Umbilical cord (tissue), 2 donors: Measurements from ENCODE around the gene GDA. TPM values are rescaled to one million over a fixed set of nuclear protein-coding genes. Genes with fewer than 3 reads are reported as not detected.
"Not testable (repeated sequence)": the region's sequence is repeated elsewhere in the genome, so short reads cannot be mapped to it uniquely, and the experiment has no call there.

Source experiments
- DNase-seq: peaks from one replicate; pipeline ENCODE4 v3.0.0-alpha.2; 2015; ENCODE audit warnings: low spot score
- total RNA-seq: library from RNA; depleted of rRNA; stranded (reverse); fragments of >200 nt; gene quantifications from one replicate; pipeline ENCODE4 v1.2.3, GENCODE V29; 2014; ENCODE audit warnings: low replicate concordance; ENCODE audit not compliant: insufficient read depth

GDA gene
- total RNA-seq, 1 donor from 2014 or later, result 6.0 TPM

GRCh38 chr9:72276429-72276828 is 127.2 kb downstream of the GDA start:
- no peak for DNase-seq

- DNase-seq, result no peak
Observed at GRCh38 chr9:72278959-72279358, 129.7 kb downstream of the GDA start.

GRCh38 chr9:72280913-72281500 is 131.8 kb downstream of the GDA start:
- DNase-seq, result peak; percentile 72

GRCh38 chr9:72289401-72289800 is 140.2 kb downstream of the GDA start:
- no peak for DNase-seq

- DNase-seq, result no peak
Observed at GRCh38 chr9:72290311-72290710, 141.1 kb downstream of the GDA start.

GRCh38 chr9:72291576-72291975 is 142.3 kb downstream of the GDA start:
- not testable (repeated sequence) for DNase-seq

- peak; percentile 75 for DNase-seq
Observed at GRCh38 chr9:72292256-72292682, 143.0 kb downstream of the GDA start.

- DNase-seq, result peak; percentile 92
Observed at GRCh38 chr9:72292874-72293607, 143.8 kb downstream of the GDA start.

- peak; percentile 58 for DNase-seq
Observed at GRCh38 chr9:72294936-72295335, 145.7 kb downstream of the GDA start.

- DNase-seq, result no peak
Observed at GRCh38 chr9:72297516-72297915, 148.3 kb downstream of the GDA start.

- DNase-seq, result no peak
Observed at GRCh38 chr9:72299017-72299603, 149.9 kb downstream of the GDA start.

GRCh38 chr9:72300873-72301272 is 151.6 kb downstream of the GDA start:
- no peak for DNase-seq

Other genes with a start within 250 kb of the GDA start
- gene ABHD17B, start 238.2 kb upstream of the GDA start, total RNA-seq, result 64.3 TPM
- gene C9orf85, start 237.8 kb upstream of the GDA start, total RNA-seq, result 33.7 TPM
- gene C9orf57, start 88.8 kb upstream of the GDA start, total RNA-seq, result not detected
- gene ZFAND5, start 215.8 kb downstream of the GDA start, total RNA-seq, result 134 TPM